Activated CD4-positive, alpha-beta T cell treated with anti-CD3 and anti-CD28 coated beads, Interleukin-2, amount 50 U/mL, for 48 hours (primary cell): ENCODE data around the gene EMC8.

ENCODE experiments used
- DNase-seq, 2 experiments: peaks; one replicate each; pipeline ENCODE4 v3.0.0-alpha.2; 2020

Gene EMC8

GRCh38 chr16:85781695-85782370 is 17.5 kb downstream of the EMC8 start:
- DNase-seq, result no peak

GRCh38 chr16:85781156-85781555 is 18.2 kb downstream of the EMC8 start:
- DNase-seq, result no peak

- no peak for DNase-seq
Measured at GRCh38 chr16:85780281-85780680, 19.1 kb downstream of the EMC8 start.

GRCh38 chr16:85778873-85779272 is 20.5 kb downstream of the EMC8 start:
- peak; percentile 27 to 32 for DNase-seq

GRCh38 chr16:85777583-85778310 is 21.6 kb downstream of the EMC8 start:
- no peak for DNase-seq

- no peak for DNase-seq
Measured at GRCh38 chr16:85774811-85775210, 24.5 kb downstream of the EMC8 start.

GRCh38 chr16:85774136-85774535 is 25.2 kb downstream of the EMC8 start:
- DNase-seq, result no peak

GRCh38 chr16:85773044-85773443 is 26.3 kb downstream of the EMC8 start:
- DNase-seq, result no peak

- no peak for DNase-seq
Measured at GRCh38 chr16:85770741-85771140, 28.6 kb downstream of the EMC8 start.

- DNase-seq, result no peak
Measured at GRCh38 chr16:85768199-85768598, 31.1 kb downstream of the EMC8 start.

GRCh38 chr16:85767531-85767930 is 31.8 kb downstream of the EMC8 start:
- DNase-seq, result no peak

- DNase-seq, result no peak
Measured at GRCh38 chr16:85765767-85766166, 33.6 kb downstream of the EMC8 start.

GRCh38 chr16:85765211-85765610 is 34.1 kb downstream of the EMC8 start:
- no peak for DNase-seq

GRCh38 chr16:85763616-85764015 is 35.7 kb downstream of the EMC8 start:
- no peak for DNase-seq

GRCh38 chr16:85762970-85763369 is 36.4 kb downstream of the EMC8 start:
- DNase-seq, result no peak

GRCh38 chr16:85761861-85762260 is 37.5 kb downstream of the EMC8 start:
- DNase-seq, result no peak

GRCh38 chr16:85759631-85760419 is 39.5 kb downstream of the EMC8 start:
- peak; percentile 21 to 33 for DNase-seq

- no peak for DNase-seq
Measured at GRCh38 chr16:85759136-85759535, 40.2 kb downstream of the EMC8 start.

GRCh38 chr16:85757341-85757822 is 42.0 kb downstream of the EMC8 start:
- peak in 1 of 2 experiments; percentile 29 for DNase-seq

- no peak for DNase-seq
Measured at GRCh38 chr16:85755929-85756768, 43.2 kb downstream of the EMC8 start.

GRCh38 chr16:85754413-85754812 is 44.9 kb downstream of the EMC8 start:
- no peak for DNase-seq

- no peak for DNase-seq
Measured at GRCh38 chr16:85753976-85754375, 45.4 kb downstream of the EMC8 start.

- DNase-seq, result no peak
Measured at GRCh38 chr16:85753559-85753958, 45.8 kb downstream of the EMC8 start.
